ENCODE data around the gene MCU. TPM values are rescaled to one million over a fixed set of nuclear protein-coding genes. Genes with fewer than 3 reads are reported as not detected.

Gene MCU
- total and polyA plus RNA-seq, 2 of the 4 experiments (the other 2 are of a cell fraction) = 36.2 to 36.7 TPM

- no peak overlapping the region for H4K8ac ChIP-seq (ENCODE audit: low read depth in 2 of 2, low read length in 2 of 2)
- H3K18ac ChIP-seq (ENCODE audit: low read depth, low read length) = no peak overlapping the region
- no peak for TF ChIP-seq MXI1 (IDR thresholded peaks at IDR 0.05; ENCODE audit: borderline replicate concordance, low read depth, low read length)
- no peak for TF ChIP-seq MAFK (IDR thresholded peaks at IDR 0.05; ENCODE audit: low read depth, low read length)
- BruUV-seq (replicated peaks) = no TSS peak
- no peak overlapping the region for H2BK5ac ChIP-seq (ENCODE audit: low read depth, low read length, poor library complexity, severe bottlenecking)
- no peak overlapping the region for H3K56ac ChIP-seq (ENCODE audit: extremely low read depth, insufficient read depth, low read length)
- no peak overlapping the region for H4K5ac ChIP-seq (ENCODE audit: low read depth, low read length)
- no peak for ATAC-seq (ENCODE audit: low read depth)
- H3K27ac ChIP-seq (ENCODE audit: insufficient read depth, low read length) = no peak overlapping the region
- H2AK5ac ChIP-seq (ENCODE audit: low read depth, low read length) = no peak overlapping the region
- in situ Hi-C loops (cut with MboI; ENCODE audit: low sequenced_read_pairs) = no loop called here
- peaks cover 2% of the 10 kb centered on the region for H3K9me1 ChIP-seq (ENCODE audit: insufficient read depth, low read length)
- no peak overlapping the region for H2BK120ac ChIP-seq (ENCODE audit: low read depth, low read length)
- POLR2A ChIA-PET (ENCODE audit: unreplicated experiment) = no interaction called here
- no peaks in the 10 kb centered on the region for H3K9me3 ChIP-seq (ENCODE audit: control insufficient read depth, insufficient read depth, low read length)
- H3K4me1 ChIP-seq (ENCODE audit: control insufficient read depth, insufficient read depth, low read length) = 0 out of 2 replicates have a peak, but pooled peaks cover 4% of the 10 kb centered on the region
- H3K36me3 ChIP-seq (ENCODE audit: control insufficient read depth, insufficient read depth, low read length) = 0 out of 2 replicates have a peak, but pooled peaks cover 2% of the 10 kb centered on the region
- H2BK15ac ChIP-seq (ENCODE audit: low read depth, low read length) = no peak overlapping the region
- no peak overlapping the region for H3K4me2 ChIP-seq (ENCODE audit: low read depth, low read length)
- H3K4ac ChIP-seq (ENCODE audit: low read depth, low read length) = no peak overlapping the region
- H2BK20ac ChIP-seq (ENCODE audit: low read depth, low read length) = no peak overlapping the region
- H3K23ac ChIP-seq (ENCODE audit: low read depth, low read length) = no peak overlapping the region
- H3K4me3 ChIP-seq (ENCODE audit: insufficient read depth, low read depth, low read length) = no peak overlapping the region
- no peak overlapping the region for H3K9ac ChIP-seq (ENCODE audit: low read depth, low read length)
- no peak overlapping the region for H3K14ac ChIP-seq (replicated peaks; ENCODE audit: low read depth, low read length)
- intact Hi-C loops (cut with micrococcal nuclease) = no loop called here
- H4K20me1 ChIP-seq (ENCODE audit: insufficient read depth, low read length) = peaks cover 4% of the 10 kb centered on the region; the same call in 1 of the 2 replicates
- CTCF ChIA-PET = no interaction called here
- no peak for DNase-seq
- H4K91ac ChIP-seq (ENCODE audit: insufficient read depth, low read depth, low read length) = no peak overlapping the region
- no peak overlapping the region for H2AFZ ChIP-seq (replicated peaks; ENCODE audit: low read length, poor library complexity)
- peaks cover 34 to 55% of the 10 kb centered on the region in 2 experiments for H3K79me1 ChIP-seq (ENCODE audit: low read depth in 1 of 2, low read length in 2 of 2)
- dilution Hi-C loops (cut with HindIII; ENCODE audit: low sequenced_read_pairs, unreplicated experiment) = no loop called here
- no peaks in the 10 kb centered on the region for H3K27me3 ChIP-seq (ENCODE audit: control insufficient read depth, insufficient read depth, low read length)
- H2AK9ac ChIP-seq (replicated peaks; ENCODE audit: low read depth, low read length, poor library complexity) = no peak overlapping the region
These were observed 70.1 kb downstream of the MCU start for GRCh38 chr10:72762042-72762441.

All from IMR-90 (cell line).